Measurements from ENCODE around the gene STARD10.
A peak's percentile ranks its signal among the peaks of the same experiment; 100 is the strongest.

STARD10 gene

GRCh38 chr11:72751116-72752087 lies 42.4 kb downstream of the STARD10 start:
- peak overlapping the region; percentile 89 for H3K4me3 Mint-ChIP-seq
- intact Hi-C loops (cut with micrococcal nuclease): loop anchor here (1.0 to 2.0 kb wide), 2 partner anchors 15 to 24 kb away; no protein-coding TSS in a partner anchor
- H3K36me3 Mint-ChIP-seq (ENCODE audit: low read depth): peaks cover 34% of the 10 kb centered on the region
- peak overlapping the region; percentile 90 for H3K27ac Mint-ChIP-seq
- H3K9me3 Mint-ChIP-seq: no peaks in the 10 kb centered on the region
- peaks cover 4% of the 10 kb centered on the region for H3K27me3 Mint-ChIP-seq
- H3K4me1 Mint-ChIP-seq (ENCODE audit: low read depth): peaks cover 84% of the 10 kb centered on the region

- peaks cover 83% of the 10 kb centered on the region for H3K4me1 Mint-ChIP-seq (ENCODE audit: low read depth)
Observed at GRCh38 chr11:72750556-72751115, 43.2 kb downstream of the STARD10 start.

GRCh38 chr11:72750086-72750485 lies 43.8 kb downstream of the STARD10 start:
- Mint-ChIP-seq H3K27ac (peak overlapping the region; percentile 30), H3K4me3 (no peak overlapping the region)
- intact Hi-C loops (cut with micrococcal nuclease): no loop called here

More at GRCh38 chr11:72750556-72751115, 43.2 kb downstream of the STARD10 start:
- no peaks in the 10 kb centered on the region for H3K27me3 Mint-ChIP-seq
- H3K36me3 Mint-ChIP-seq (ENCODE audit: low read depth): peaks cover 39% of the 10 kb centered on the region
- intact Hi-C loops (cut with micrococcal nuclease): no loop called here
- no peaks in the 10 kb centered on the region for H3K9me3 Mint-ChIP-seq
- peak overlapping the region; percentile 89 for H3K4me3 Mint-ChIP-seq
- H3K27ac Mint-ChIP-seq: peak overlapping the region; percentile 90

GRCh38 chr11:72747289-72747855 lies 46.5 kb downstream of the STARD10 start:
- intact Hi-C loops (cut with micrococcal nuclease): no loop called here
- Mint-ChIP-seq H3K36me3 (ENCODE audit: low read depth) (peaks cover 34% of the 10 kb centered on the region), H3K27ac (no peak overlapping the region), H3K4me1 (ENCODE audit: low read depth) (peaks cover 83% of the 10 kb centered on the region), H3K27me3 (no peaks in the 10 kb centered on the region), H3K4me3 (no peak overlapping the region), H3K9me3 (no peaks in the 10 kb centered on the region)

More at GRCh38 chr11:72750086-72750485, 43.8 kb downstream of the STARD10 start:
- H3K27me3 Mint-ChIP-seq: no peaks in the 10 kb centered on the region
- no peaks in the 10 kb centered on the region for H3K9me3 Mint-ChIP-seq
- peaks cover 42% of the 10 kb centered on the region for H3K36me3 Mint-ChIP-seq (ENCODE audit: low read depth)
- H3K4me1 Mint-ChIP-seq (ENCODE audit: low read depth): peaks cover 81% of the 10 kb centered on the region

- Mint-ChIP-seq H3K4me3 (no peak overlapping the region), H3K27me3 (no peaks in the 10 kb centered on the region), H3K9me3 (no peaks in the 10 kb centered on the region), H3K27ac (no peak overlapping the region), H3K36me3 (ENCODE audit: low read depth) (peaks cover 29% of the 10 kb centered on the region), H3K4me1 (ENCODE audit: low read depth) (peaks cover 85% of the 10 kb centered on the region)
- intact Hi-C loops (cut with micrococcal nuclease): no loop called here
Observed at GRCh38 chr11:72746821-72747220, 47.0 kb downstream of the STARD10 start.

GRCh38 chr11:72745925-72746550 lies 47.8 kb downstream of the STARD10 start:
- intact Hi-C loops (cut with micrococcal nuclease): no loop called here
- Mint-ChIP-seq H3K27me3 (no peaks in the 10 kb centered on the region), H3K4me1 (ENCODE audit: low read depth) (peaks cover 85% of the 10 kb centered on the region), H3K36me3 (ENCODE audit: low read depth) (peaks cover 26% of the 10 kb centered on the region), H3K4me3 (no peak overlapping the region), H3K27ac (peak overlapping the region; percentile 32), H3K9me3 (no peaks in the 10 kb centered on the region)

GRCh38 chr11:72745511-72745910 lies 48.3 kb downstream of the STARD10 start:
- Mint-ChIP-seq H3K27me3 (no peaks in the 10 kb centered on the region), H3K4me3 (no peak overlapping the region), H3K4me1 (ENCODE audit: low read depth) (peaks cover 85% of the 10 kb centered on the region), H3K36me3 (ENCODE audit: low read depth) (peaks cover 26% of the 10 kb centered on the region), H3K9me3 (no peaks in the 10 kb centered on the region), H3K27ac (no peak overlapping the region)
- intact Hi-C loops (cut with micrococcal nuclease): no loop called here

GRCh38 chr11:72744474-72744873 lies 49.4 kb downstream of the STARD10 start:
- H3K4me1 Mint-ChIP-seq (ENCODE audit: low read depth): peaks cover 85% of the 10 kb centered on the region
- intact Hi-C loops (cut with micrococcal nuclease): no loop called here
- H3K27ac Mint-ChIP-seq: peak overlapping the region; percentile 90
- H3K4me3 Mint-ChIP-seq: no peak overlapping the region
- H3K9me3 Mint-ChIP-seq: no peaks in the 10 kb centered on the region
- peaks cover 20% of the 10 kb centered on the region for H3K36me3 Mint-ChIP-seq (ENCODE audit: low read depth)
- H3K27me3 Mint-ChIP-seq: no peaks in the 10 kb centered on the region

GRCh38 chr11:72743321-72744221 lies 50.3 kb downstream of the STARD10 start:
- peaks cover 85% of the 10 kb centered on the region for H3K4me1 Mint-ChIP-seq (ENCODE audit: low read depth)
- no peaks in the 10 kb centered on the region for H3K9me3 Mint-ChIP-seq
- H3K4me3 Mint-ChIP-seq: no peak overlapping the region
- intact Hi-C loops (cut with micrococcal nuclease): no loop called here
- H3K36me3 Mint-ChIP-seq (ENCODE audit: low read depth): peaks cover 21% of the 10 kb centered on the region
- no peaks in the 10 kb centered on the region for H3K27me3 Mint-ChIP-seq
- H3K27ac Mint-ChIP-seq: peak overlapping the region; percentile 90

GRCh38 chr11:72742513-72743320 lies 51.1 kb downstream of the STARD10 start:
- Mint-ChIP-seq H3K27ac (peak overlapping the region; percentile 90), H3K36me3 (ENCODE audit: low read depth) (peaks cover 24% of the 10 kb centered on the region), H3K27me3 (no peaks in the 10 kb centered on the region), H3K4me1 (ENCODE audit: low read depth) (peaks cover 90% of the 10 kb centered on the region), H3K4me3 (no peak overlapping the region), H3K9me3 (no peaks in the 10 kb centered on the region)
- intact Hi-C loops (cut with micrococcal nuclease): no loop called here

- H3K36me3 Mint-ChIP-seq (ENCODE audit: low read depth): peaks cover 31% of the 10 kb centered on the region
- H3K4me1 Mint-ChIP-seq (ENCODE audit: low read depth): peaks cover 91% of the 10 kb centered on the region
- H3K27ac Mint-ChIP-seq: peak overlapping the region; percentile 90
- H3K9me3 Mint-ChIP-seq: no peaks in the 10 kb centered on the region
- no peaks in the 10 kb centered on the region for H3K27me3 Mint-ChIP-seq
- H3K4me3 Mint-ChIP-seq: peak overlapping the region; percentile 70
- intact Hi-C loops (cut with micrococcal nuclease): no loop called here
Observed at GRCh38 chr11:72741849-72742512, 51.9 kb downstream of the STARD10 start.

- intact Hi-C loops (cut with micrococcal nuclease): no loop called here
- Mint-ChIP-seq H3K36me3 (ENCODE audit: low read depth) (peaks cover 37% of the 10 kb centered on the region), H3K27ac (peak overlapping the region; percentile 90), H3K9me3 (no peaks in the 10 kb centered on the region), H3K4me1 (ENCODE audit: low read depth) (peaks cover 93% of the 10 kb centered on the region), H3K4me3 (peak overlapping the region; percentile 70), H3K27me3 (no peaks in the 10 kb centered on the region)
Observed at GRCh38 chr11:72741429-72741833, 52.4 kb downstream of the STARD10 start.
